ENCODE data around the gene ACAA2.
"Not testable (repeated sequence)": the region's sequence is repeated elsewhere in the genome, so short reads cannot be mapped to it uniquely, and the experiment has no call there.

Gene ACAA2

DNA sequence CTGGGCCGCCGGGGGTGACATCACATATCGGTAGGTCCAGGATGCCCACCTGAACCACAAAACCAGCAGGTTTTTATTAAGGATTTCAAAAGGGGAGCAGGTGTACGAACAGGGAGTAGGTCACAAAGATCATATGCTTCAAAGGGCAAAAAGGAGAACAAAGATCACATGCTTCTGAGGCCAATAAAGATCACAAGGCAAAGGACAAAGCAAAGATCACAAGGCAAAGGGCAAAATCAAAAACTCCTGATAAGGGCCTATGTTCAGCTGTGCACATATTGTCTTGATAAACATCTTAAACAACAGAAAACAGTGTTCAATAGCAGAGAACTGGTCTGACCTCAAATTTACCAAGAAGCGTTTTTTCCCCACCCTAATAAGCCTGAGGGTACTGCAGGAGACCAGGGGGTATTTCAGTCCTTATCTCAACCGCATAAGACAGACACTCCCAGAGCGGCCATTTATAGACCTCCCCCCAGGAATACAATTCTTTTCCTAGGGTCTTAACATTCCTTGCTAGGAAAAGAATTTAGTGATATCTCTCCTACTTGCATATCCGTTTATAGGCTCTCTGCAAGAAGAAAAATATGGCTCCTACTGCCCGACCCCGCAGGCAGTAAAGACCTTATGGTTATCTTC, 4.7 kb downstream of the ACAA2 start:
- not testable (repeated sequence) for DNase-seq

DNA sequence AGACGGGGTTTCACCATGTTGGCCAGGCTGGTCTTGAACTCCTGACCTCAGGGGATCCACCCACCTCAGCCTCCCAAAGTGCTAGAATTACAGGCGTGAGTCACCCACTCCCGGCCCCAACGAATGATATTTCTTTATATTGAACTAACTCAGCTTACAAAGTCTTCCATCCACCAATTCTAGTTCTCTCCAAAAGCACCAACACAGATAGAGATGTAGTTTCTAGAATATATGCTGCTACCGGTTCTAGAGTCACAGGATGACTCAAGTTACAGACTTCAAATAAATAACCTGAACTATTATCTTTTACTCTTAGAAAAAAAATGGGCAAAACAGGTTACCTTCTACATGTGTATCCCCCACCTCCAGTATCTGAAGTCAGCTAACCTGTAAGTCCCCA, 9.2 kb downstream of the ACAA2 start:
- no peak for DNase-seq

DNA sequence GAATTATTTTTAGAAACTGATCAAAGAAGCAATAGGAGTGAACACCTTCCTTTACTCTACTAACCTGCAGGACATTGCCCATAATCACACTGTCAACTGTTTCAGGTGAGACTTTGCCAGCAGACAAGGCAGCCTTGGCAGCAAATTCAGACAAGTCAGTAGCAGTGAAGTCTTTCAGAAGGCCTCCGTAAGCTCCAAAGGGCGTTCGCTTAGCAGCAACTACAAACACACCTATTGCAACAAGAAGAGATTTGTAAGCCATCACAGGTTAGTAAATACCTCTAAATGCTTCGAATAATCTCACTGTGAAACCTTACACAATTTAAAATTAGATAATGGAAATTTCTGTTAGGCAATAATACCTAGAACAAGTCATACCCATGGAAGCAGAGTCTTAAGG, 10.7 kb downstream of the ACAA2 start:
- DNase-seq = no peak

DNA sequence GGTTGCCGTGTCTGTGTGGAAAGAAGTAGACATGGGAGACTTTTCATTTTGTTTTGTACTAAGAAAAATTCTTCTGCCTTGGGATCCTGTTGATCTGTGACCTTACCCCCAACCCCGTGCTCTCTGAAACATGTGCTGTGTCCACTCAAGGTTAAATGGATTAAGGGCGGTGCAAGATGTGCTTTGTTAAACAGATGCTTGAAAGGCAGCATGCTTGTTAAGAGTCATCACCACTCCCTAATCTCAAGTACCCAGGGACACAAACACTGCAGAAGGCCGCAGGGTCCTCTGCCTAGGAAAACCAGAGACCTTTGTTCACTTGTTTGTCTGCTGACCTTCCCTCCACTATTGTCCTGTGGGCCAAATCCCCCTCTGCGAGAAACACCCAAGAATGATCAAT, 12.8 kb downstream of the ACAA2 start:
- not testable (repeated sequence) for DNase-seq

DNA sequence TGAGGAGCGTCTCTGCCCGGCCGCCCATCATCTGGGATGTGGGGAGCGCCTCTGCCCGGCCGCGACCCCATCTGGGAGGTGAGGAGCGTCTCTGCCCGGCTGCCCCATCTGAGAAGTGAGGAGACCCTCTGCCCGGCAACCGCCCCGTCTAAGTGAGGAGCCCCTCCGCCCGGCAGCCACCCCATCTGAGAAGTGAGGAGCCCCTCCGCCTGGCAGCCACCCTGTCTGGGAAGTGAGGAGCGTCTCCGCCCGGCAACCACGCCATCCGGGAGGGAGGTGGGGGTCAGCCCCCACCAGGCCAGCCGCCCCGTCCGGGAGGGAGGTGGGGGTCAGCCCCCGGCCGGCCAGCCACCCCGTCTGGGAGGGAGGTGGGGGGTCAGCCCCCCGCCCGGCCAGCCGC, 13.5 kb downstream of the ACAA2 start:
- DNase-seq = not testable (repeated sequence)

DNA sequence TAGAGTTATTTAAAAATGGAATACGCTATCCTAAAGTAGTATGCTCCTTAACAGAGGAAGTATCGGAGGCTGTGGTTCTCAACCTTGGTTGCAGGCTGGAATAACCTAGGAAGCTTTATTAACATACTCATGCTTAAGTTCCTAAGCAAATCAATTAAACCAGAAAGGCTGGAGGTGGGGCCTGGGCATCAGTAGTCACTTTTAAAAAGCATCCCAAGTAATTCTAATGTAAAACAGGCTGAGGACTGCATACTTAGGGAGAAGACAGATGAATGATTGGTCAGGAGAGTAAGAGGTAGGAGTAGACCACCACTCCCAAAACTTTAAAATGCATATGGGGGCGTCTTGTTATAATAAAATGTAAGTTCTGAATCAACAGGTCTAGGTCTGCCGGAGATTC, 15.3 kb downstream of the ACAA2 start:
- no peak for DNase-seq

DNA sequence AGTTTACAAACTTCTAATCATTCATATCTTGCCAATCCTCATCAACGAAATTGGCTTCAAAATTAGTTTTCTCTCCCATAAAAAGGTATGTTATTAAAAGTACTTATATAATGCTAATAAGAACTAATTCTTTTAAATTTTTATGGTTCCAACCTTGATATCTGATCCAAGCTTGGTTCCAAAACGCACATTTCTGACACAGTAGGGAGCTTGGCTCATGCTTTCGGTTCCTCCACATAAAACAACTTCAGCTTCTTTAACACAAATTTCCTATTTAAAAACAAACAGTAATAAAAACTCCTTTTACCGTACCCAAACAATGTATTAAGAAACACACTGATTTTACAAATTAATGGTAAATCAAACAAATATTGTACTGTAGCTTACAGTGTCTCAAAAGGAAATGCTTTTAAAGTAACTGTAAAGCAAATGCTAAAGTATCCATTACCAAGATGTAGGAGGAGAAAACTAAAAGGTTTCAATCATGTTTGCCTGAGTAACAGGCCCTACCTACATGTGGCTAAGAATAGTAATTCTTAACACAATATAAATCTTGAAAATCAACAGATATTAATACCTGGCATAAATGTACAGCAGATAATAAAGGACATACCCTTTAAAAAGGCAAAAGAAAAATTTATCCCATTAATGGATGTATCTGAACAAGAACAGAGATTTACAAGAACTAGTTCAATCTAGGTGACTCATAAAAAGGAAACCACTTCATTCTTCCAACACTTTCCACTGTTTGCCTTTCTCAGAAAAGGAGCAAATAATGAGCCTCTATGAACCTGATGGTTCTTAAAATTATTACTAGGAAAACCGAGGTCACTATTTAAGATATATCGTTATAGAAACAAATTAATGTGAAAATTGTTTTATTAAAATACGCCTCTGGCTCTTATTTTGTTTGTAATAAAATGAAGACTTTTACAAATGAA, 17.5 kb downstream of the ACAA2 start:
- no peak for DNase-seq

DNA sequence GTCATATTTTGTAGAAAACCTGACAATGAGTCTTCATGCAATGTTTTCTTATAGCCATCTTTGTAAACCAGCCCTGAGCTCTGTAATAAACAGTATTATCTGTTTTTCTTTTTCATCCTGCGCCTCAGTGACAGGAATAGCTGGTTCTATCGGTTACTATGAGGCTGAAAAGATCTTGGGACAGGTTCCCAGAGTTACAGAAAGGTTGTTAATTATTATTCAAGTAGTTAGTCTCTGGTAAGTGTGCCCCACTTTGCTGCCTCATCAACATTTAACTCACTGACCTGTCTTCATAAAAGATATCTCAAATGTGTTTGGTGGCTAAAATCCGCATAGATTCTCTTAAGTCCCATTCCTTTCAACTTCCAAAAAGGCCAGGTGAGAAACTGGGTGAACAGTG, 18.6 kb downstream of the ACAA2 start:
- DNase-seq = no peak

DNA sequence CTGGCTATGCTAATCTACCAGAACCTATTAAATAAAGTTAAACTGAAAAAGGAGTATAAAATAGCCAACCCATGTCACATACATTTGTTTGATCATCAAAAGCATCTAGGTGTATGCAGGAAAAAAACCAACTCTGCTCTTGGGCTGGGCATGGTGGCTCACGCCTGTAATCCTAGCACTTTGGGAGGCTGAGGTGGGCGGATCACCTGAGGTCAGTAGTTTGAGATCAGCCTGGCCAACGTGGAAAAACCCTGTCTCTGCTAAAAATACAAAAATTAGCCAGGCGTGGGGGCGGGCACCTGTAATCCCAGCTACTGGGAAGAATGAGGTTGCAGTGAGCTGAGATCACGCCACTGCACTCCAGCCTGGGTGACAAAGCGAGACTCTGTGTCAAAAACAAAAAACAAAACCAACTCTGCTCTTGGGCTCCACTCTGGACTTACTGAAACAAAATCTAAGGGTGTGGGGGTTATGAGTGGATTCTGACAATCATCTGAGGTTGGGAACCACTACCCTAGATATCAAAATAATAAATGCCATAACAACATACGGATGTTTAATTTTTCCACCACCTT, 23.7 kb downstream of the ACAA2 start:
- DNase-seq = not testable (repeated sequence)

DNA sequence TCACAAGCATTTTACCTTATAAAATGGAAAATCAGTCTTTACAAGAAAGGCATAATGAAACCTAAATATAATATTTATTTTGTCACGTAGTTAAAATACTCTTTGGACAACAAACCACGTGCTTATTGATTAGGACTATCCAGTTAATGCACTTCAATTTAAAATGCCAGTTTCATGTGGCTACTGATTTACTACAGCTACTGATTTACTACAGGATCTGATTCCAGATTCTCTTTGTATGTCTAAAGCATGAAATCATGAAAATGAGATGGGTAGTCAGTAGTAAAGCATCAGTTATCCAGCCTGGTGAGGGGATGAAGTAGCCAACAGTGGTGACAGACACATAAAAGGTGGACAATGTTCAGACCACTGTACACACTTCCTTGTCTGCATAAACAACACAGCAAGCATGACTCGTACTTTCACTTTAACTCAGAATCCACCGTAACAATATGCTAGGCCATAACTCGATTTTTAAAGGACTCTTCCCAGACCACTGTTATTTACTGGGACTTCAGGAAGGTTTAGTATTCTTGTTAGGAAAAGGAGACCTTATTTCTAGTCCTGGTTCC, 24.9 kb downstream of the ACAA2 start:
- peak; percentile 30 for DNase-seq

DNA sequence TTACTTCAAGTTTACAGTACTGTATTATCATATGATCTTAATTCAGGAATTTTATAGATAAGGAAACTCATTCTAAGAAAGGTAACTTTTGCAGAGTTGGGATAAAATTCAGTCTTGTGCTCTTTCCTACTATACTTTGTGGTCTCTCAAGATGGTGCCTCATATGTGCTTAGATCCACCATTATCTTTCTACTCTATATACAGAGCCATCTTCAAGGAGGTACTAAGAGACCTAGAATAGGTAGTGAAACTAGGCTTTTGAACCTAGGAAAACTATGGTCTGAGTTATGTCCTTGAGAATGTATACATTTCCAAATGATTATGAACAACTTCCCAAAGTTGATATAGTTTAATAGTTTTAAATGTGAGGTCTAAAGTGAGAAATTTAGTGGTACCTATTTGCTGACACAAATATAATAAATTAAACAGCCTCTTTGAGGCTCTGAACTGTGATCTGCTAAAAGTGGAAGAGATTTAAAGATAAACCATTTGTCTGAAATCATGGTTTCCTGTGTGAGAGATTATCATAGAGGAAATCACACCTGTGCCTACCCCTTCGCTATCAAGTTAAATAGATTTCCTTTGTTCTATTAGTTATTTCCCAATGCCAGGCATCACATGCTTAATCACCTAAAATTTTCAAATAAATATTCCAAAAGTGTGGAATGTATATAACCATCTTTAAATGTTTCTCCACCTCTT, 27.2 kb downstream of the ACAA2 start:
- peak; percentile 54 for DNase-seq

DNA sequence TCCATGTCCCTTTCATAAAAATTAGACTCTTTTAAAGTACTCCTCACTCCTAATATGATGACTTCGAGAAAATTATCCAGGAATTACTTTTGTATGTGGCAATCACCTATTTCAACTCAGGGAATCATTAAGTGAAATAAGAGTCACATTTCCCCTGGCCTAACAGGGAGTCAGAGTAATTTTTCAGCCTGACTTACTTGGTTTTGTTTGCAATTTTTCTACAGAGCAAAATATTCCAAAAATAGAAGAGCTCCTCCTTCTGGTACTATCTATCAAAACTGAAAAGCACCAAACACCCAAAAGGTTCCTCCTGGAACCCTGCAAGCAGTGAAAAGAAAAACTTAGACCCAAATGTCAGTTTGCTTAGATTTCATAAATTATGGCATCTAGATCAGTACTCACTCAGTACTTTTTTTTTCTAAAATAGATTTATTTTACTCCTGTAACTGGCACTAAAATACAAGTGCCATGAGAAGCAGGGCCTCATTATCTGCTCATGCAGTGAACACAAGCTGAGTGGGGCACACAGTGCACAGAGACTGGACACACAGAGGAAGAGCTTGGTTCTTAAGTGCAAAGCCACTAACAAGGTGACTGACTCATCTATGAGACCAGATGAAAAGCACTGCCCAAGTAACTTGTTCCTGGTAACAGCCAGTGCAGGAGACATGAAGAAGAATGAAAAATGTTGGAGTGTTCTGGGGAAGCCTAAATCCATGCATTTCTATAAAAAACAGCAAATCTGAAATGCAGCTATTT, 28.7 kb downstream of the ACAA2 start:
- DNase-seq = peak; percentile 12

DNA sequence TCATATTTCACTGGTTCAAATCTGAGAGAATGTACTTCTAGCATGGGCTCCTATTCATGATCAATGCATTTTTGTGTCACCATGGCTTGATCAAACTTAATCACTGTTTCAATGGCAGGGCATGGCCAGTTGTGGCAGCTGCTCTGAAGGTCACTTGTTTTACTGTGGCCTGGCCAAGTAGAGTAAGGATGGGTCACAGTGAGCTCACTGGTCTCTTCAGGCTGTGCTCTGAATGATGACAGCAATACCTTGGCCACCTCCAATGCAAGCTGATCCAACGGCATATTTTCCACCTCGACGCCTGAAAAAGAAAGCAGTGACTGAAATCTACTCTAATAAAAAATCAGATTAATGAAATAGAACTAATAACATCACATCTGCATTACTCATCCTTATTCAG, 29.7 kb downstream of the ACAA2 start:
- not testable (repeated sequence) for DNase-seq

DNA sequence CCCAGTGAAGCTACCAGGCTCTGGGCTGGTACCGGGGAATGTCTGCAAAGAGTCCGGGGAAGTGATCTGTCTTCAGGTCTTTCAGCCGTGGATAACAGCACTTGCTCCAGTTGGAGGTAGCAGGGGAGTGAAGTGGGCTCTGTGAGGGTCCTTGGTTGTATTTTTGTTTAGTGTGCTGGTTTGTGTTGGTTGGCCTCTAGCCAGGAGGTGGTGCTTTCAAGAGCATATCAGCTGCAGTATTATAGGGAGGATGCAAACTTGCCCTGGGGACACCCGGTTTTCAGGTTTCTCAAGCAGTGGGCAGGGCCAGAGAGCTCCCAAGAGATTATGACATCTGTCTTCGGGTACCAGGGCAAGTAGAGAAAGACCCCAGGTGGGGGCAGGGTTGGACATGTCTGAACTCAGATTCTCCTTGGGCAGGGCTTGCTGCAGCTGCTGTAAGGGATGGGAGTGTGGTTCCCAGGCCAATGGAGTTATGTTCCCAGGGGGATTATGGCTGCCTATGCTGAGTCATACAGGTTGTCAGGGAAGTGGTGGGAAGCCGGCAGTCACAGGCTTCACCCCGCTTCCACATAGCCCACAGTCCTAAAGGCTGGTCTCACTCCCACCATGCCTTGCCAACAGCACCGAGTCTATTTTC, 34.4 kb downstream of the ACAA2 start:
- no peak for DNase-seq

DNA sequence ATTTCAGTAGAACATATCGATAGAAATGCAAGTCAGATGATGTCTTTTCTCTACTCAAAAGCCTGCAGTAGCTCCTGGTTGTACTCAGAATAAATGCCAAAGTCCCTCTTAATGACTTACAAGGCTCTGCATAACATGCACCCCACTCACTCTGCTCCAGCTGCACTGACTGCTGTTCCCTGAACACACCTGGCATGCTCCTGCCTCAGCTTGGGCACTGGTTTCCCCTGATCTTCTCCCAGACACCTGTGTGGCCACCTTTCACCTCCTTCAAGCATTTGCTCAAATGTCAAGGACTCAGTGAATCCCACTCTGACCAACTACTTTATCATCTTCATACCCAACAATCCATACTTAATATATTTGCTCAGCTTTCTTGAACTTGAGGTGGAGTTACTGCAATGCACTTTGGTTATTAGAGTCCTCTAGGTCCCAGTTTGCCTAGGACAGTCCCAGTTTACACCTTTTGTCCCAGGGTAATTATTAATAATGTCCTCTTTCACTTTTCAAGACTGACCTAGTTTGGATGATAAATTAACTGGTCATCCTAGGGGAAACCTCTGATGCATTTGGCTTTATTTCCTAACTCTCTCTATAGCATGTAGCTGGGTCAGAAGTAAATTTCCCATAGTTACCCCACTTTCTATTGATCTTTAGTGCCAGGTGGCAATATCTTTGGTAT, 44.1 kb downstream of the ACAA2 start:
- DNase-seq = no peak

DNA sequence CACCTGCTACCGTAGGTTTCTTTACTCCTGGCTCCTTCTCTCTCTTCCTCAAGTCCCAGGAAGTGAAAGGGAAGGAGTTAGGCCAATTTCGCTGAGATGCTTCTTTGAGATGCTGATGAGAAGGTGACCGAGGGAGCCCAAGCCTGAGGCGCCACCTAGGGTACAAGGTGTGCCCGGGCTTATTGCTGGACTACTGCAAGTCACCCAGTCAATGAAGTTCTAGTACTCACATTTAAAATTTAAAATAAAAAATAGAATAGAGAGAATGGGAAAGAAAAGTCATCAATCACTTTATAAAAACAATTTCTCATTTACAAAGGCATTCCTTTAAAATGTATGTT, 45.3 kb downstream of the ACAA2 start:
- DNase-seq = peak; percentile 31

DNA sequence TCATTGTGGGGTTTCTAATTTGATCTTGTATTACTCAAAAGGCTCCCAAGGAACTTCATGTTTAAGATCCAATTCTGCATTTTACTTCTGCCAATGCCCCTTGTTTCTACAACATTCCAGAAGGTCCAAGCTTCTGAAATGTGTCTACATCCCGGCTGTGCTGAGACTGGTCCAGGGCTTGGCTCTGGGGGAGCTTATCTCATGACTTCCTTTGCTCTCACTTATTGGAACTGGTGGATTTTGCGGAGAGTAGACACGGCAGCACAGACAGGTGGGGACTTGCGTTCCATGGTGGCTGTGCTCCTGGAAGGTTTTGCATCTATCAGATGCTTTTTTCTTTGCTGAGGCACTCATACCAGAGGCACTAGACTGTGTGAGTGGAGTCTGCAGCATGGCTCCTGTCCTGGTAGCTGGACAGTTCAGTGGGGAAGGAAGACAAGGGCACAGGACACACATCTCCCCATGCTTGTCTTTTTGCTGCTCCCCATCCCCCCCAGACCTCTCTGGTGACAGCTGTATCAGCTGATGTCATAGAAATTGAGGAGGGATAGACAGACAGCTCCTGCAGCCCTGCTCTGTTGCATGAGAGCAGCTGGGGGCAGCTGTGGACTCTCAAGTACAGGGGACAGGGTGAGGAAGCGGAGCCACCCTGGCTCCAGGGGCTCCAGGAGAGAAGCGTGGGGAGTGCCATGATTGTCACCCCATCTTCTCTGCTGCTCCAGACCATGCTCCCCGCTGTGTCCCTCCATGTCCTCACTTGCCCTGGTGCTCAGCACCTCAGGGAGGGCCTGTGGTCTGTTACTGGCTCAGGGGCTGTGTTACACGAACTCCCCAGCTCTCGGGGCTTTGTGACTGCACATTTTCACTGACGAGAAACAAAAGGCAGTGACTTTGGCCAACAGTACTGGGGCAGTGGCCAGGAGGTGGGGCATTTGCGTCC, 46.0 kb downstream of the ACAA2 start:
- DNase-seq = no peak

DNA sequence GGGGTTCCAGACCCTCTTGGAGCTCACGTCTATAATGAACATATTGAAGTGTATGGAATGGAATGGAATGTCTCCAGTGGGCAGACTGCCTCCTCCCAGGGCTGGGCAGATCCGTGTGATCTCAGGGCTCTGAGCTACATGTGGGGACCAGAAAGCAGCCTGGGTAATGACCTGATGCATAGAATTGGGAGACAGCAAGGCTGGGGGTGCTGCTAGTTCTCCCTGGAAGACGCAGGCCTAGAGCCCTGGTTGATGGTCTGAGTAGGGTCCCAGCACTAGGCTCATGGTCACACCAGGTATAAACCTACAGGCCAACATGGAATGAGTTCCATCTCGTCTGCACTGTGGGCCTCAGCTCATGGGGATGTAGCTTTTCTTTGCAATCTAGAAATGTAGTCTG, 46.7 kb downstream of the ACAA2 start:
- DNase-seq = no peak

DNA sequence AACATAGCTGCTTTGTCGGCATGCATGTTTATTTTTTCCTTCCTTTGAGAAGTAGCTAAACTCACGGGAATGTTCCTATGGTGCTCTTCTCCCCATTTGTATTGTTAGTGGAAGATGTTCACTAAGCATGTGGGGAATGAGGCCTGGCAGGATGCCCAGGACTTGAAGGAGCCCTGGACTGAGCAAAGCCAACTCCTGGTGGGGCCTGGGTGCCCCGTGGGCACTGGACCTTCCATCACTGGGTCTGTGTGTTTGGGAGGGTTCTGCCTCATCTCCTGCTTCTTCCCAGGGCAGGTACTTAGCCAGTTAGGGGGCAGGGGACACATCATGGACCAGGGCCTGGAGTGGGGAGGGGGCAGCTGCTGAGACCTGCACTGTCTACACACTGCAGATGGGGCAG, 49.3 kb downstream of the ACAA2 start:
- DNase-seq = no peak

DNA sequence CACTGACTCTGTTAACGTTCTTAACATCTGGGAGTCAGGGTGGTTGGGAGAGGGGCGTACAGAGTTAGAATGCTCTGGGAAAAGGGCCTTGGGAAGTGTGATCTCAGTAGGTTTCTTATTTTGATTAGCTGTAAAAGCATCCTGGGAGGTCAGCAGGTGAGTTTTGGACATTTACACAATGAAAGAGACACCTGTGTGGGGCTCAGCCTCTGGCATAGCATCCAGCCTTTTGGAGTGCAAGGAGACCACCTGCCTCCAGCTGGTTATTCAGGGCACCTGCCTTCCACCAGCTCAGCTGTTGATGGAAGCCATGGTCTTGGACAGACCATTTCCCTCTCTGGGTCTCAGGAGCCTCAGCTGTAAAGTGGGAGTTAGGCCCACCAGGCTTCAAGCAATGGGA, 49.7 kb downstream of the ACAA2 start:
- no peak for DNase-seq
